HG03045 (cell line): ENCODE results near the gene SIX3.
A peak's percentile ranks its signal among the peaks of the same experiment; 100 is the strongest.

Experiments used
- ATAC-seq: cut with Tn5 transposase; IDR thresholded peaks from one replicate; pipeline ENCODE4 v1.9.1; 2021; ENCODE audit warnings: mild to moderate bottlenecking, moderate library complexity; ENCODE audit not compliant: unreplicated experiment

The SIX3 gene

DNA sequence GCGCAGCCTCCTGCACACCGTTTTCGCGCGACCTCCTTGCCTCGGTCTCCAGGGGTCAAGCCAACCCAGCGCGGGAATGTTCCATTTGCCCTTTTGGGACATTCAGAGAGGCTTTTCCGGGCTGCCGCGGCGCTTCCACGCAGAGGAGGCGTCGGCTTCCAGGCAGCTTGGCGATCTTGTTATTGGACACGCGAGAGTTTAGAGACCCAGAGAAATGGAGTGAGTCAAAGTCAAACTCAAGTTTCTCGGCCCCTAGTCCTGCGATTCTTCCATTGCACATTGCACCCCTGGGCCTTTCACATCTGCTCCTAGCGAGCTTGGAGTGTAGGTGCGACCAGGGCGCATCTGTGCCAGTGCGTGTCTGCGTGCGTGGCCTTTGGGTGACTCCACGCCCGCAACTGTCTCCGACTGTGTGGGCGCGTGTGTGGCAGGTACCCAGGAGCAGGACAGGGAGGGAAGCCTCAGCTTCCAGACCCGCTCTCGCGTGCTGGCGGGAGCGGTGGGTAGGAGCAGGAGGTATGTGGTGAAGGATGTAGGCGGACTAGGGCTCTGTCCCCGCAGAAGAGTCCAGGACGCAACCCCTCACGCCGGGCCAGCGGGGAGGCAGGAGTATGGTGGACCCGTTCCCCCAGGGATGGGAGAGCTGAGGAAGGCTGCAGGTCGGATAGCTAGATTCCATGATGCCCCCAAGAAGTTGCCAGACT, 13.5 kb downstream of the SIX3 start:
- ATAC-seq = peak; percentile 5

DNA sequence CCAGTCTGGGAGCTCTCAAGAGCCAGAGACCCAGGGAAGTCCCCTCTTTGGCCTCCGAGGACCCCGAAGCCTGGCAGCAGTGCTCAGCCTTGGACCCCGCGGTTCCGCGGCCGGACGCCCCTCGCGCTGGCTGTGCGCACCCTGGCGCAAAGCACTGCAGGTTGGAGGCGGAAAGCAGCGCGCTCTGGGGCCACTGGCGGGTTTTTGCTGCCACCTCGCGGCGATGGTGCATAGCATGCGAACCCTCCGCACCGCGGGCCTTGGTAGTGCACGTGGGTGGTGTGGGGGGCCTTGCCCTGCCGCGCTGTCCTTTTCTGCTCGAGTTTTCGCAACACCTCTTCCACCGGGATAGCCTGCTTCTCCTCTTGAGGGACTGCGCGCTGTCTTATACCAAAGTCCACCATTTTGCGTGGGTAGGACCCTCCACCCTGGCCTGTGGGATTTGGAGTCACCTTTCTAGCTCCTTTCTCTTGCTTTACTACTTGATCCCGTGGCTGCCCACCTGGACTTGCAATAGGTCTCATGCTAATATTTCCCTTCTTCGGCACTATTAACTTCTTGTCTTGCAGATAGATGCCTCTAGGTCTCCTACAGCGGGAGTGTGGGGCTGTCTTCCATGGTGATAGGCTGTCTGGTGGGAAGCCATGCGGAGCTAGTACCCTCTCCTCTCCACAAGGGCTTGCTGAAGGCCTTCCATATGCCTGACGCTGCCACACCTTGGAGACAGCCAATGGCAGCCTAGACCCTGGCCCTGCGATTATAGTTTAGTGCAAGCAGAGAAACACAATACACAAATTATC, 14.3 kb downstream of the SIX3 start:
- ATAC-seq = peak; percentile 58

GRCh38 chr2:44956843-44957242, 15.3 kb downstream of the SIX3 start:
- ATAC-seq = no peak

- ATAC-seq = no peak
Measured at GRCh38 chr2:44957656-44958327, 16.3 kb downstream of the SIX3 start.

GRCh38 chr2:44959855-44960254, 18.4 kb downstream of the SIX3 start:
- no peak for ATAC-seq

DNA sequence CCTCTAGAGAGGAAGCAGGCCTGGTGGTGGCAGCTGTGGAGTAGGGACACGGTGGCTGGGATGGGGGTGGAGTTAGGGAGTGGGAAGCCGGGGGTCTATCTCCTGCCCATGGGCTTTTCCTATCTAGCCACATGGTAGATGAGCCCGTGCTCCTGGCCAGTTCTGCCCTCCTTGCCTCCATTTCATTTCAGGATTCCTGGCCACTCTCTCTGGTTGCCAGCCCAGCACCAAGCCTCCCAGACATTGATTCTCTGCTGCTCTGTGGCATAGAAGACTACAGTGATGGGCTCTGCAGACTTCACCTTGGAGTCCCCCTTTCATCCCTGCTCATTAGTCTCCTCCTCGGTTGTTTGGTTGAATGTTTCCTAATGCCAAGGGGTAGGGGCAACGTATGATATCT, 19.4 kb downstream of the SIX3 start:
- ATAC-seq = no peak

- ATAC-seq = no peak
Measured at GRCh38 chr2:44962176-44962695, 20.7 kb downstream of the SIX3 start.

GRCh38 chr2:44964752-44965236, 23.3 kb downstream of the SIX3 start:
- ATAC-seq = no peak

- no peak for ATAC-seq
Measured at GRCh38 chr2:44965684-44966083, 24.2 kb downstream of the SIX3 start.

DNA sequence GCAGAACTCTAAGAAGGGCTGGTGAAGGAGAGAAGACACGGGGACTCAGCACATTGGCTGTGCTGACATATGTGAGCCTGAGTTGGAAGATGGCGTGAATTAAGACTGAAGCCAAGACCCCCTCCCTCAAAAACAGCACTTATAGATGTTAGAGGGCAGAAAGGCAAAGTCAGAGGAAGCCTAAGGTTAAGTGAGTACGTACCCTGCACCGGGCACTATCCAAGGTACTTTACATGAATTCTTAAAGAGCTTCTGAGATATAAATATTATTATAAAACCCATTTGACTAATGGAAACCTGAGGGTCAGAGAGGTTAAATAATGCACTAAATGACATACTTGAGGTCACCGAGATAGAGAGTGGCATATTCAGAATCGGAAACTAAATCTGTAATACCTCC, 25.6 kb downstream of the SIX3 start:
- ATAC-seq = no peak

DNA sequence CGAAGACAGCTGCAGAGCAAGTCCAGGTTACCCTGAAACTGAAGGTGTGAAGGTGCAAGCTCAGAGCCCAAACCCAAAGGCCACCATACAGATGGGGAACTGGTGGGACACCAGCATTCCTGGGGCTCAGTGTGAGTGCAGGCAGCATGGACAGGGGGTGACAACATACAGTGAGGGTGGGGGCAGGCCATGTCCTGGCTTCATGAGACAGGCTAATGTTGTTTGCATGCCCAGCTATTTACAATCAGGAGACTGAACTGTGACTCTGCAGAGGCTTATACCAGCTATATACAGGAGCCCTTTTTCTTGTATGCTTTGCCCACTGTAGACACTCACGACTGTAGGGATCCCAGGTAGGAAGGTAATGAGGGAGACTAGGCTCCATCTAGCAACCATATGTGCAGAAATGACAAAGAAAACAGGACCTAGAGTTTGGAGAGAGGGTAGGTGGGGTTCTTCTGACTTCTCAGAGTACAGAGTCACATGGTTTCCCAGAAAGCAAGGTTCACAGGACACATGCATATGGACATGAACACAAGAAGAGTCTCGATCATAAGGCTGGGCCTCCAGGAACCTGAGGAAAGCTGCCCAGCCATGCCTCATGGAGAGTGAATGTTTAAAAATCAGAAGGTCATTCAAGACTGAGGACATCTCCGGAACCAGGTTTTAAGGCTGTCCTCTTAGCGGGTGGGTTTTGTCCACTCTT, 26.4 kb downstream of the SIX3 start:
- ATAC-seq = no peak

DNA sequence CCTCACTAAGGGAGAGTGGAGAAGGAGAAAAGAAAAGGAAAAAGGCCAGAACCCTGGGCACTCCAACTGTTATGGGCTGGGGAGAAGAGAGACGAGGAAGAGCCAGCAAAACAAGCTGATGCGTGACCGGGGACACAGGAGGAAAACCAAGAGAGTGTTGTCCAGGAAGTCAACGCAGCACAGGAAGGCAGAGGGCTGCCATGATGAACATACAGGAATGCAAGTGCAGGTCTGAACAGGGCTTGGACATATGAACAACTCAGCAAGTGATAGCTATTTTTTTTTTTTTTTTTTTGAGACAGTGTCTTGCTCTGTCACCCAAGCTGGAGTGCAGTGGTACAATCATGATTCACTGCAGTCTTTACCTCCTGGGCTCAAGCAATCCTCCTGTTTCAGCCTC, 28.4 kb downstream of the SIX3 start:
- ATAC-seq = no peak

DNA sequence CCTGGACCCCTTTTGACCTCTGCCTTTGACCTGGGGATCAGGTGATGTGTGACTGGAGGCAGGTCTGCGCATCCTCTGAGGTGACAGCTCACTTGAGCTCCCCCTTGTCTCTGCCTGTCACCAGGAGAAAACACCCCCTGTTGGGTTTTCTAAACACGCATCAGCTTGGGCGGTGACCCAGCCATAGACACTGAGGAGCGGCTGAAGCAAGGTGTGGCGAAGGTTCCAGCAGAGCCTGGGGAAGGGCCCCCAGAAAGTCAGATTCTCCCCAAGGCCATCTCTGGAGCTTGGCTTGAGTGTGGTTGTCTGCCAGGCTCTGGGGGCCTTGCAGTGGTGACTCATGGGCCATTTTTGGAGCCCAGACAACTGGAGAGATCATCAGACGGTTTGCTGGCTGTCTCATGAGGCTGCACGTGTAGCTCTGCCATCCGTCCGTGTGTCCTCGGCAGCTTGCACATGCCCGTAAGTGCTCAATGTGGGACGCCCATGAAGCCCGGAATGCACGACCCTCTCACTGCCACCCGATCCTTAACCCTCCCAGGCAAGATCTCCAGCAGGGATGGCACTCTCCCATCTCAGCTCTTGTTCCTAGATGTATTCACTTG, 29.4 kb downstream of the SIX3 start:
- no peak for ATAC-seq

DNA sequence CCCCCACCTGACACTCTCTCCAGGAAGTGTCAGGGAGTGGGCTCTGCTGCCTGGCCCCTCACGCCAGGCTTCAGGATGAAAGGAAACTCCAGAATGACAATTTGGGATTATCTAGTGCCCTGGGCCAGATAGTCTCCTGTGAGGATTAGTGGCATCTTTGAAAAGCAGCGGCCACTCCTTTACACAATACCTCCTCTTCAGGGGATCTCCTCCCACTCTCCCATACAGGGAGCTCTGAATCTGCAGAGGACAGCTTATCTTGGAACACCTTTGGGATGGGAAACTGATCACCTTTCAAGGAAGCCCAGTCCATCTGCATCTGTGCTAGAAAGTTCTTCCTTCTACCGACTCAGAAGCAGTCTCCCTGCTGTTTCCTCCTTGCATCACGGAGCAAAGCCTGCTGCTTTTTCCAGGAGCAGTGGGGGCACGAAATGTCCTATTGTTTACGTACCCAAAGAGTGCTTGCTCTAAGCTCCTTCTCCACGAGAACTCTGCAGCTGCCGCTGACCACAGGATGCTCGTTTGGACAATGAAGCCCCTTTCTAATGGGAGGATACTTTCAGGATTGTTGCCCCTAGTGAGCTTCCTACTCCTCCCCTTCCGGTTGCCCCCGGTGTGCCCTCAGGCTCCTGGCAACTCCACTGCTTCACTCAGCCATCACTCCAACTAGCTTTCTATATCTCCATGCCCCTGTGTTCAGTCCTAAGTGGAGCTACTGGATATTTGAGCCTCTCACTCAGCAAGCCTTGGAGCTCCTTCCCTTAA, 31.5 kb downstream of the SIX3 start:
- no peak for ATAC-seq

DNA sequence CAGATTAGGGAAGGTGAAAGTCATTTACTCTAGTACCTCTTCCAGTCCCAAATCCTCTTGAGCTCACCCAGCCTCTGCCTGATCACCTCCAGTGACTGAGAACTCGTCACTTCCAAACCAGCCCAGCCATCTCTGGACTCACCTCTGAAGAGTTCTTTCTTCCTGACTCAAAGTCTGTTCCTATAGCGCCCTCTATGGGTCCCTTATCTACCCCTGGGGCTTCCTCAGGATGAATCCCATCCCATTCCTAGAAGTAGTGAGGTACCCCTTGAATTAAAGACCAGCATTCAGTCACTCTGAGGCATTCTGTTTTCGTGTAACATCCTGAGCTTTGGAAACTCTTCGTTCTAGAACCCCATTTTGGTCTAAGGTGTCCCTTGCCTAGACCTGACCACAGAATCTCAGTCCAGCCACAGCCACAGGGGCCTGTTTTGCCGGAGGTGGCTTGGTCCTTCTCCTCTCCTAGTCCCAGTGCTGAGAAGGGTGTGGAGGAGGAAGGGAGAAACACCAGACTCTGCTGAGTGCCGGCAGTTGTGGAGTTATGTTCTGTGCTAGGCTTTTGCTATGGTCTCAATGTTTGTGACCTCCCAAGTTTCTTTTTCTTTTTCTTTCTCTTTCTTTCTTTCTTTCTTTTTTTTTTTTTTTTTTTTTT, 32.7 kb downstream of the SIX3 start:
- no peak for ATAC-seq

DNA sequence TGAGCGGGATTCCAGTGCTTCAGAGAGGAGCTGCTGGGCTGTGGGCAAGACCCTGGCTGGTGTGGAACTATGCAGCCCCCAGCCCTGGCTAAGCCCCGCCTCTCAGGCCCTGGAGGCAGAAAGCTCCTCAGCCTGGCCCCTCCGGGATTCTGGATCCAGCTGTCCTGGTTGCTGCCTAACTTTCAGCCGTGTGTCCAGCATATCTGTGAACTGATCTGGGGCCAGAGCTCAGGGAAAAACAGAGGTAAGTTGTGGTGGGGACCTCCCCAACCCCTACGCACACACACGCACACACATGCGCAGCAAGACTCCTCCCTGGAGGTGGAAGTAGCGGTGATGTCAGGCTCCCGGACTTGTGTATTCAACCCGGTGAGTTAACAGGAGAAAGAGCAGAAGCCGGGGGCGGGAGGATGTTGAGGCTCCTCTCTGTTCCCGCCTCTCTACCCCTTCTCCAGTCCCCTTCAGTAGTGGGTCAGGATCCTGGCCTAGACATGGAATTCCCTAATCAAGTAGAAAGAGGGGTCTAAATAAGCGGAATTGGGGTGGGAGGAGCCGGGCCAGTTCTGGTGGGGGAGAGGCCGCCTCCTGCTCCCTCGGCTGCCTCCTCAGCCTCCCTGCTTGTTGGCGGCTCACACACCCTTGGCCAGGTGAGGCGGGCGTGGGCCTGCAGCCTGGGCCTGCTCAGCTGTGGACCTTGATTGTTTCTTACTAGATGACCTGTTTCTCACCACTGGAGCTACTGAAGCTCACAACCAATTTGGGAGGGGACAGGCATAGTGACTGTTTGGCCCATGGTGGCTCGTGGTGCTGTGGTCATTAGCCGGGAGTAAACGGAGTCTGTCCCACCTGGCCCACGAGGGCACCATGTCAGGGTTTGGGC, 34.3 kb downstream of the SIX3 start:
- ATAC-seq = no peak

GRCh38 chr2:44979581-44979980, 38.1 kb downstream of the SIX3 start:
- no peak for ATAC-seq
